Stimulated activated CD4-positive, alpha-beta T cell treated with anti-CD3 and anti-CD28 coated beads, Interleukin-4, amount 100 ng/mL, for 4 hours (primary cell): ENCODE measurements around the gene OBSCN.

Experiments used
- DNase-seq, 2 experiments: peaks; one replicate each; pipeline ENCODE4 v3.0.0-alpha.2; 2020

OBSCN gene

DNA sequence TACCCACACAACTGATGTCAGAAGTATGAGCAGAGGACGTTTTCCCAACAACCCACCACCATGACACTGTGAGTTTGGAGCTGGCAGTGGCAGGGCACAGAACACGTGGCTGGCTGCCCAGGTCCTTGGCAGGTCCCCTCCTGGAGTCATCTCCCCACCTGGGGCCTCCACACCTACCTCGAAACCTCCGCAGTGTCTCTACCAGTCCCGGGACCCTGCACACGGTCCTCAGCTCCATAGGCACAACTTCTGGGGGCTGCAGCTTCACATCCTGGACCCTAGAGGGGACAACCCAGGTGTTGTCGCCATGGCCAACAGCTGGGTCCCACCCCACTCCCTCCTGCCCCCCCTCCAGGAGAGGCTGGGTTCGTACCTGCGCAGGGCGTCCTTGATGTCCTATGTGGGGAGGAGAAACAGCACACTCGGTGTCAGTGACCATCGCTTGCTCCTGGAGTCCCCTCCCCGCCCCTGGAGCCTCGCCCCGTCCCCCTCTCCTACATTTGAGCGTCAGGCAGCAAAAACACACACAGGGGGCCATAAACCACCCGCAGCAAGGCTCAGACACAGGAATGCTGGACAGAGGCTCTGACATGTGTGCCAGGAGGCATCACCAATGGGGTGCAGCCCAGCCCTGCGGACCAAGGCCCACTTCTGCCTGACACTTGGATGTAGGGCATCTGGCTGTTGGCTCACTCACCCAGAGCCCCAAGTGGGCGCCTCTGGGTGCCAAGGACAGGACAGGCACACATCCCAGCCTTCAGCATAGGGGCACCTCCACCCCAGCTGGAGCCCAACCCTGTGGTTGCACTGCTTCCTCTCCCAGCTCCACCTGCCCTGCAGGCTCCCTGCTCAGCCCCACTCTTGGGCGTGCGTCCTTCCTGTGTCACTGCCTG lies 189.2 kb downstream of the OBSCN start:
- no peak for DNase-seq

- DNase-seq, result no peak
These were observed 190.1 kb downstream of the OBSCN start for GRCh38 chr1:228397966-228398365.

- no peak for DNase-seq
These were observed 191.1 kb downstream of the OBSCN start for GRCh38 chr1:228398741-228399461.

GRCh38 chr1:228399531-228400236 lies 191.8 kb downstream of the OBSCN start:
- DNase-seq, result no peak

- DNase-seq, result no peak
These were observed 192.4 kb downstream of the OBSCN start for GRCh38 chr1:228400237-228400651.

- DNase-seq, result no peak
These were observed 193.0 kb downstream of the OBSCN start for GRCh38 chr1:228400692-228401454.

DNA sequence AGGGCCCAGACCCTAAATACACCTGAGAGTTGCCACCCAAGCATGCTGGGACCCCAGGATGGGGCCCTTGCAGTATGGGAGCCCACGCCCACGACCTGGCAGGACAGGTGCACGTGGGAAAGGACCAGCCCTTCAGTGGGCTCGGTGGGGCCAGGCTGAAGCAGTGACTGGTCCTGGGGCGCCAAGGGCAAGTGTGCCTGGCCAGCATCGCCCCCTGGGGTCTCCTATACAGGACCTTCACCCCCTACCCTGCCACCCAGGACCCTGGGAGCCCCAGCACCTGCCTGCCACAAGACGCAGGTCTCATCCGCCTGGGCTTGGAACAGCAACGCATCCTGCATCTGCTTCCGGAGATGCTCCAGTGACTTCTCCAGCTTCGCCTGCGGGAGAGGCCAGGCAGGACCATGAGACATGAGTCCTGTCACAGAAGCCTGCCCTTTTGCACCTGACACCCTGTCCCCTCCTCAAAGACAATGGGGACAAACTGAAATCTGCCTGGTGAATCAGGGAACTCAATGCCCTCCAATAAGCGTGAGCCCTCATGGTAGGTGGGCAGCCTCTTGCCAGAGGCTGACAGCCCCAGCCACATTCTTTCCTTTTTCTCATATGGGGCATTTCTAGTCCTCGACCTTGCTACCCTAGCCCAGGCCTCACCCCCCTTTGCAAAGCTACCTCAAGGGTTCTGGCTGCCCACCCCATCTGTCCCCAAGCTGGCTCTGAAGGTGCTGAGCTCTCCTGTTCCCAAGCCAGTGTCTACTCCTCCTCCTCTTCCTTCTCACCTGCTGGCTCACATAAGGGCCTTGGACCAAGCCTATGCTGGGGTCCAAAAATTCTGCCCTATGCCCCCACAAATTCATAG lies 194.2 kb downstream of the OBSCN start:
- DNase-seq, result no peak

DNA sequence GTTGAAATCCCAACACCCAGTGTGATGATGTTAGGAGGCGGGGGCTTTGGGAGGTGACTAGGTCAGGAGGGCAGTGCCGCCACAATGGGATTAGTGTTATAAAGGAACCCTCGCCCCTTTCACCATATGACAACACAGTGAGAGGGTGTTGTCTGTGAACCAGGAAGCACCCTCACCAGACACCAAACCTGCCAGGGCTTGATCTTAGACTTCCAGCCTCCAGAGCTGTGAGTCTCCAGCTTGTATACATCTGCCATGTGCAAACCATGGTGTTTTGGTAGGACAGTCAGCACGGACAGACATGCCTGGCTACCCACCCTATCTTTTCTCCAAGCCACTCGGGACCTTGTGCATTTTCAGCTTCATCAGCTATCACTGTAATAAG lies 194.8 kb downstream of the OBSCN start:
- no peak for DNase-seq

GRCh38 chr1:228403231-228403631 lies 195.4 kb downstream of the OBSCN start:
- no peak for DNase-seq

DNA sequence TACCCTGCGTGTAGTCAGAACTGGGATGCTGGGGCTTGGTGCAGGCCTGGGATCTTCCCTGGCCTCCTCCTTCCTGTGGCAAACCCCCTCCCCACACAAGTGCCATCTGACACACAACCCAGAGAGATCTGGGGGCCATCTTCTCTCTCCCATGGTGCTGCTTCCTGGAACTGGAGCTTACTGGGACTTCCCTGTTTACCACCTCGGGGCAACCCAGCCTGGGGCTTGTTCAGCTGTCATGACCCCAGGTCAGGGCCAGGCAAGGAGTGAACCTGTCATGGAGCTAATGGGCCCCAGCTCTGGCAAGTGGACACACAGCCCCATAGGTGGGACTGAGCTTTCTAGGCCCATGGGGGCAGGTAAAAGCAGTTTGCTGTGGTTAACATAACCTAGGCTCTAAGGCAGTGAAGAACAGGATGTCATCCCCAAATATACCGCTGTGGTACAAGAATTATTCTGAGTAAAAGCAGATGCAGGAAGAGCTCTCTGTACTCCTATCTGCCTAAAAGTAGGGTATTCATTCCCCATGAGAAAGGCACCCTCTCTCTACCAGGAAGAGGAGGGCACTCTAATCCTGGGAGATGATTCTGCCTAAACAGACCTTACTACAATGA lies 196.4 kb downstream of the OBSCN start:
- DNase-seq, result no peak

DNA sequence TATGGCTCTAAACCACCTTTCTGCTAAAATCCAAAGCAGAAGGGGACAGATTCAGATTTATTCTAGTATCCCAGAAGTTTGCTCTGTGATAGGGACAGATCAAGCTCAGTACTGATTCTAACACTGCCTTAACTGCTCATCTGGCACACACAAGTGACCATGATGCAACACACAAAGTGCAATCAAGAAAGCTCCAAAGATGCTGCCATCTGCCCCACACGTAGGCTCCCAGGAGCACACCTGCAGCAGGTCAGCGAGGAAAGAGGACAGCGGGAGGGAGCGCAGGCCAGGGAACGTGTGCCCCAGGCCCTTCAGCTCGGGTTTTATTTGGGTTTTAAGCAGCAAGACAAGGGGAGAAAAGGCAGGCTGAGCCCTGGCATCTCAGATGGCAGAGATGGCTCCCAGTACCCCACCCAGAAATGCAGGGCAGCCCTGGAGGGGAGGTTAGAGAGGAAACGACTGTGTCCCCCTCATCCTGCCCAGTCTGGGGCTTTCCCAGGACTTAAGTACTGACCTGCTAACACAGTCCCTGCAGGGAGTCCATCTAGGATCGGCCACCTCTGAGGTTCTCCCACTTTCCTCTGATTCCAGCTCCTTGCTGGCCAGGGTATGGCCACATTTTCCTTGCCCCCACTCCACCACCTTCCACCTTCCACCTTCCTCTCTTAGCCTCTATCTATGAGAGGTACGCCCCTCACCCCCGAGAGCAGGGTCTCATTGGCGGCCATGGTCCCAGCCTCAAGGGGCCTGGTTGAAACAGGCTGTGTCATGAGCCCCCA lies 197.5 kb downstream of the OBSCN start:
- no peak for DNase-seq

- no peak for DNase-seq
These were observed 198.1 kb downstream of the OBSCN start for GRCh38 chr1:228405979-228406228.

GRCh38 chr1:228407106-228408040 lies 199.5 kb downstream of the OBSCN start:
- DNase-seq, result no peak

- no peak for DNase-seq
These were observed 200.4 kb downstream of the OBSCN start for GRCh38 chr1:228408041-228408868.

- DNase-seq, result no peak
These were observed 201.3 kb downstream of the OBSCN start for GRCh38 chr1:228408869-228409805.

GRCh38 chr1:228410015-228410414 lies 202.2 kb downstream of the OBSCN start:
- DNase-seq, result no peak

DNA sequence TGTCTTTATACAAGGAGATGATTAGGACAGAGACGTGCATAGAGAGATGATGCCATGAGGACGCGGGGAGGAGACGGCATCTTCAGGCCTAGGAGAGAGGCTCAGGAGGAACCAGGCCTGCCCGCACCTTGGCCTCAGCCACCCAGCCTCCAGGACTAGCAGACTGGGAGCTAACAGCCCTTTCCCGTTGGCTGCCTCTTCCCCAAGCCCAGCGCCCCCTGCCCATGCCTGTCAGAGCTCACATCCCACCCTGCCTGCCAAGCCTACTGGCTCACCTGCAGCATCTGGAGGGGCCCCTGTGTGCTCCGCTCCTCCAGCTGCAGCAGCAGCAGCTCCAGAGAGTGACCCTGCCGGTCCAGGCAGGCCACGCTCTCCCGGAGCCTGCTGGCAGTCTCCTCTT lies 202.8 kb downstream of the OBSCN start:
- no peak for DNase-seq

- no peak for DNase-seq
These were observed 203.3 kb downstream of the OBSCN start for GRCh38 chr1:228411121-228411520.
